ENCODE data around the gene C9orf57.
"Not testable (repeated sequence)": the region's sequence is repeated elsewhere in the genome, so short reads cannot be mapped to it uniquely, and the experiment has no call there.

The C9orf57 gene

GRCh38 chr9:72022841-72023240 is 37.6 kb downstream of the C9orf57 start:
- DNase-seq, result peak; percentile 1 to 69

- DNase-seq, result no peak
Measured at GRCh38 chr9:72013292-72013760, 47.1 kb downstream of the C9orf57 start.

DNA sequence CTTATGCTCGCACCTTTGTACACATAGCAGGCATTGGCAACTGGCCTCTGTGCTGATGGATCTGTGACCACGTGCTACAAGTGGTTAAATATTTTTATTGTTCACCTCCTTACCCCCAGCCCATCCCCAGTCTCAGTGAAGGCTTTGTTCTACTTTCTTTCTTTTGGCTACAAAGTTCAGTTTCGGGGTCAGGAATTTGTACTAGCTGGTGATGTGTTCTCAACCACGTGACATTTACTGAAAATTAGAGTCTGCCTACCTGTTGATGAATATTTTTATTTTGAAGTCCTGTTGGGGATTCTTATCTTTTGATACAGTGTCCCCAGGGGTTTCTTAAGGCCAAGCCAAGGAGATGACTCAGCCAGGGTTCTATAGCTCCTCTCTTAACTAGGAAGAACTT is 47.8 kb downstream of the C9orf57 start:
- no peak for DNase-seq

GRCh38 chr9:72007726-72008125 is 52.7 kb downstream of the C9orf57 start:
- DNase-seq, result not testable (repeated sequence)

DNA sequence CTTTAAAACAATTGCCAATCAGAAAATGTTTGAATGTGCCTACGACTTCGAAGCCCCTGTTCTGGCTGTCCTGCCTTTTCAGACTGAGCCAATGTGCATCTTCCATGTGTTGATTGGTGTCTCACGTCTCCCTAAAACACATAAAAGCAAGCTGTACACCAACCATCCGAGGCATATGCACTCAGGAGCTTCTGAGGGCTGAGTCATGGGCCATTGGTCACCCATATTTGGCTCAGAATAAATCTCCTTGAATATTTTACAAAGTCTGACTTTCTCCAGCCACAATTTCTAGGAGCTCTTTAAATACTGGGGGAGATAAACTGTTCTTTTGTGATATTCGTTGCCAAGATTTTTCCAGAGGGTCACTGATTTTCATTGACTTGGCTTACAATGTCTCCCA is 53.9 kb downstream of the C9orf57 start:
- DNase-seq, result no peak

DNA sequence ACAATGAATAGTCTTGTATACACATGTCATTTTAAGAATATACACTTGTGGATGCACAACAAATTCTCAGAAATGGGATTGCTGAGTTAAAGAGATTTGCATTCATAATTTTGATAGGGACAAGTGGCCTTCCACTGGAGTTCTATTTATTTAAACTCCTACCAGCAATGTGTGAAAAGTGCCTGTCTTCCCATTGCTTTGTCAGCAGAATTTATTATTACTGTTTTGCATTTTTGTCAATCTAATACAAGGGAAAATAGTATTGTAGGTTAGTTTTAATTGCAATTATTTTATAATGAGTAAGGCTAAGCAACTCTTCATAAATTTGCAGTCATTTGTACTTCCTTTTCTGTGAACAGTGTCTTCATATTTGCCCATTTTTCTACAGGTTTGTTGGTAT is 55.0 kb downstream of the C9orf57 start:
- no peak for DNase-seq
